ENCODE results near the gene RAD21L1.

Gene RAD21L1

GRCh38 chr20:1224205-1224890, 1.5 kb upstream of the RAD21L1 start:
- DNase-seq (ENCODE audit: low read depth) = no peak
- TF ChIP-seq, protein P1, sequence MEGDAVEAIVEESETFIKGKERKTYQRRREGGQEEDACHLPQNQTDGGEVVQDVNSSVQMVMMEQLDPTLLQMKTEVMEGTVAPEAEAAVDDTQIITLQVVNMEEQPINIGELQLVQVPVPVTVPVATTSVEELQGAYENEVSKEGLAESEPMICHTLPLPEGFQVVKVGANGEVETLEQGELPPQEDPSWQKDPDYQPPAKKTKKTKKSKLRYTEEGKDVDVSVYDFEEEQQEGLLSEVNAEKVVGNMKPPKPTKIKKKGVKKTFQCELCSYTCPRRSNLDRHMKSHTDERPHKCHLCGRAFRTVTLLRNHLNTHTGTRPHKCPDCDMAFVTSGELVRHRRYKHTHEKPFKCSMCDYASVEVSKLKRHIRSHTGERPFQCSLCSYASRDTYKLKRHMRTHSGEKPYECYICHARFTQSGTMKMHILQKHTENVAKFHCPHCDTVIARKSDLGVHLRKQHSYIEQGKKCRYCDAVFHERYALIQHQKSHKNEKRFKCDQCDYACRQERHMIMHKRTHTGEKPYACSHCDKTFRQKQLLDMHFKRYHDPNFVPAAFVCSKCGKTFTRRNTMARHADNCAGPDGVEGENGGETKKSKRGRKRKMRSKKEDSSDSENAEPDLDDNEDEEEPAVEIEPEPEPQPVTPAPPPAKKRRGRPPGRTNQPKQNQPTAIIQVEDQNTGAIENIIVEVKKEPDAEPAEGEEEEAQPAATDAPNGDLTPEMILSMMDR (IDR thresholded peaks at IDR 0.05; ENCODE audit: insufficient read depth, low read depth, low read length, missing control alignments) = no peak
- H3K4me3 ChIP-seq (ENCODE audit: low read length) = no peak overlapping the region

DNA sequence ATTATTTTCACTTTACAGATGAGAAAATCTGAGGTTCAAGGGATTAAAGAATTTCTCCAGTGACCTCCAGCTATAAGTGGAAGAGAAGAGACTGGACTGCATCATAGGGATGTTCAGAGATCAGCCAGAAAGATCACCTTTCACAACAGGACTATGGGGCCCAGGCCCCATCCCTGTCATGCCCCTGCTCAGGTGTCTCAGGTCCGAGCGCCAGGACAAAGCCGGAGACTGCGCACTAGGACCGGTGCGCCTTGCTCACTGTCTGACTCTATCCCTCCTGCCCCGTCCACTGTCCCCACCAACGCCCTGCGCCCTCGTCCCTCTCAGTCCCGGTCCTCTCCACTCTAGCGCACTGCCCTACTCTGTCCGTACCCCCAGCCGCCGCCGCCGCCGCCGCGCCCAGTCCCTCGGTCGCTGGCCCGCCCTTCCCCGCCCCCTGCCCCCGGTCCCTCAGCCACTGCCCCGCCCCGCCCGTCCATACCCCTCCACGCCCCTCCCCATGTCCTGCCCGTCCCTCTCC, 521 bp upstream of the RAD21L1 start:
- peak overlapping the region; percentile 25 for H3K4me3 ChIP-seq (ENCODE audit: low read length)
- no peak for DNase-seq (ENCODE audit: low read depth)
- TF ChIP-seq, protein P1 (IDR thresholded peaks at IDR 0.05; ENCODE audit: insufficient read depth, low read depth, low read length, missing control alignments) = no peak

DNA sequence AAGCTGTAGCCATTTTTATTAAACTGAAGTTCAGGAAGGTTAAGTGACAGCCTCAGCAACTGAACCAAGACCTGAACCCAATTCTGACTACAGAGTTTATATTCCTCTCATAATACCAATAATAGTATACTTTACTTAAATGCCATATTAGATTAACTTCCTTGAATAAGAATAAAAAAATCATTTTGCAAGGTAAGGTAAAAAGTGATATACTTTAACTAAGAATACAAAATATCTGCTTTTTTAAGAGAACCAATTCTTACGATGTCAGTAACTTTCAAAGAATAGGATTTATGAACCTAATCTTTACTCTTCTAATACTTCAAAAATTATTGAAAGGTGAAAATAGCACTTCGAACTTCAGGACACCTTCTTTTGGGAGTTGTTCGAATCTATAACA, 3.7 kb downstream of the RAD21L1 start:
- TF ChIP-seq, protein P1 (IDR thresholded peaks at IDR 0.05; ENCODE audit: insufficient read depth, low read depth, low read length, missing control alignments) = no peak
- DNase-seq (ENCODE audit: low read depth) = no peak
- H3K4me3 ChIP-seq (ENCODE audit: low read length) = no peak overlapping the region

DNA sequence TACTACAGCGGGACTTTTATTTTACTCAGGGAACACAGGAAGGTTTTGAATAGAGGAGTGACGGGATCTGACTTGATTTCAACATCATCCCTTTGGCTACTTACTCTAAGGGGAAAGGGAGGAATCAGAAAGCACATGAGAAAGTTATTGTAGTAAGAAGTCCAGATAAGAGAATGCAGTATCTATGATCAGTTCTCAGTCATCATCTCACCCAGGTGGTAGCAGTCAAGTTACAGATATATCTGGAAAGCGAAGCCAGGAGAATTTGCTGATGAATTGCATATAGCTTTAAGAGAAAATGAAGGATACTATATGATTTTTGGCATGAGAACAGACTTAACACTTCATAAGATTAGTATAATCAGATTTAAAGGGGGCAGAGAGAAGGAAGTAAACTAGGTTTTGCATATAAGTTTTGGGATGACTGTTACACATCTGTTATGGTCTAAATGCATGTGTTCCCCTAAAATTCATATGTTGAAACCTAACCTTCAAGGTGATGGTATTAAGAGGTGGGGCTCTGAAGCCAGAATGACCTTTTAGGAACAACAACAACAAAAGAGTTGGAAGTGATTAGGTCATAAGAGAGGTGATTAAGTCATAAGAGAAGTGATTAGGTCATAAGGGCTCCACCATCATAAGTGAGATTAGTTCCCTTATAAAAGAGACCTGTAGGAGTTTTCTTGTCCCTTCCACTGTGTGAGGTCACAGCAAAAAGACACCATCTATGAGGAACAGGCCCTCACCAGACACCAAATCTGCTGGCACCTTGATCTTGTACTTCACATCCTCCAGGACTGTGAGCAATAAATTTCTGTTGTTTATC, 6.7 kb downstream of the RAD21L1 start:
- no peak for DNase-seq (ENCODE audit: low read depth)
- no peak overlapping the region for H3K4me3 ChIP-seq (ENCODE audit: low read length)
- TF ChIP-seq, protein P1 (IDR thresholded peaks at IDR 0.05; ENCODE audit: insufficient read depth, low read depth, low read length, missing control alignments) = no peak

GRCh38 chr20:1240549-1240948, 14.7 kb downstream of the RAD21L1 start:
- DNase-seq (ENCODE audit: low read depth) = no peak
- TF ChIP-seq, protein P1 (IDR thresholded peaks at IDR 0.05; ENCODE audit: insufficient read depth, low read depth, low read length, missing control alignments) = no peak
- no peak overlapping the region for H3K4me3 ChIP-seq (ENCODE audit: low read length)

DNA sequence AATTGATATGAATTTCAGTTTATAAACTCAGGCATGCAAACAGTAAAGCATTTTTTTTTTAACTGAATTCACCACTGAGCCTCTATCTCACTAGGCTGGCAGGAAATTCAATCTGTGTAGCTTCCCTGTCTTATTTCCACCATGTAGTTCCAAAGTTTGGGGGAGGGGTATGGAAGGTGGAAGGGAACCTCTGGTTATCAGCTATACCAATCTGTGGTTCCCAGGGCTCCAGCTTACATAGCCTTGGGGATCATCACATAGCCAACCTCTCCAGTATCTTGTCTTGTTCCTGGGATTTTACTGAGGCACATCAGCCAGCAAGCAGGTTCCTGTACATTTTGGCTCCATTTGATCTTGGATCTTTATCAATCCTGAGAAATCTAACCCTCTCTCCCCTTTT, 15.6 kb downstream of the RAD21L1 start:
- no peak overlapping the region for H3K4me3 ChIP-seq (ENCODE audit: low read length)
- TF ChIP-seq, protein P1 (IDR thresholded peaks at IDR 0.05; ENCODE audit: insufficient read depth, low read depth, low read length, missing control alignments) = no peak
- DNase-seq (ENCODE audit: low read depth) = no peak

All from epithelial cell of esophagus (primary cell).